Measurements from ENCODE around the gene CREG1.
"Not testable (repeated sequence)": the region's sequence is repeated elsewhere in the genome, so short reads cannot be mapped to it uniquely, and the experiment has no call there.

Gene CREG1

DNA sequence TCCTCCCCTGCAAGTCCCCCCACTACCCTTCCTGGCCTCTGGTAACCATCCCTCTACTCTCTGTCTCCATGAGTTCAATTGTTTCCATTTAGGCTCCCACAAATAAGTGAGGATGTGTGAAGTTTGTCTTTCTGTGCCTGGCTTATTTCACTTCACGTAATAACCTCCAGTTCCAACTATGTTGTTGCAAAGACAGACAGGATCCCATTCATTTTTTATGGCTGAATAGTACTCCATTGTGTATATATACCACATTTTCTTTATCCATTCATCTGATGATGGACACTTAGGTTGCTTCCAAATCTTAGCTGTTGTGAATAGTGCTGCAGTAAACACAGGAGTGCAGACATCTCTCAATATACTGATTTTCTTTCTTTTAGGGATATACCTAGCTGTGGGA lies 1.5 kb upstream of the CREG1 start:
- H3K9me3 Mint-ChIP-seq, H3K36me3 Mint-ChIP-seq, H3K4me3 Mint-ChIP-seq, DNase-seq, H3K27ac Mint-ChIP-seq: not testable (repeated sequence)
- peaks cover 14% of the 10 kb centered on the region for H3K27me3 Mint-ChIP-seq
- H3K4me1 Mint-ChIP-seq, result peaks cover 26% of the 10 kb centered on the region
- CTCF ChIA-PET, result interaction anchor here (0.7 to 3.6 kb wide), 13 partner anchors 8 to 497 kb away, joined by 3 to 26 read pairs (median 4); partner anchors contain the start of gene POU2F1

DNA sequence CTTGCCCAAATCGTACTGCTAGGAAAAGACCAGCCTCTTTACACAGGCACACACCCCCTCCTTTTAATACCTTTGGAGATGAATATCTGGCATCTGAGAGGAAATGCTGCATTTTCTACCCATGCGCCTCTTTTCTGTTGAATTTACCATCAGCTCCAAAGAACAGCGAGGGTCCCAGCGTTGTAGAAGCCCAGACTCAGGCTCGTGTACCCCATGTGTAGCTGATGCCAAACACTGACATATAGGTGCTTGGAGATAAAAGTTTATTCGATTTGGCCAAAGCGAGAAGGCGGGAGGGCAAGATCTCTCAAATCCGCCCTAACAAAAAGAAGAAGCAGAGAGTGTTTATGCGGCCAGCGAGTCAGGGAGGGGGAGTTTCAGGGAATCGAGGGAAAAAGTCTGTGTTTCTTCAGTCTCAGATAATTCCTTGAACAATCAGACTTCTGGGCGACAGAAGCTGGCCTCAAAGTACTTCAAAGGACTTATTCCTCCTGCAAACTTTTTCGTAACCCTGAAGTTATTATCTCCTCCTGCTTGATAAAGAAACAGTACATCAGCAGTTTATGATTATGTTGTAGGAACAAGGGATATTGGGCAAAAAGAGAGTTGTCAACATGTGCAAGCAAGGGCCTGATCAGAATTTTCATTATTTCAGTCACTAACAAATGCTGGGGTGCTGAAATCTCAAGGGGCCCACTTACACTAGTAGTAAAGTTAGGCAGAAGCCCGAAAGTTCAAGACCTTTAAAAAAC lies 642 bp upstream of the CREG1 start:
- Mint-ChIP-seq H3K4me3 (peak overlapping the region; percentile 84), H3K27ac (peak overlapping the region; percentile 83), H3K27me3 (peaks cover 14% of the 10 kb centered on the region), H3K4me1 (peaks cover 26% of the 10 kb centered on the region), H3K36me3 (no peaks in the 10 kb centered on the region), H3K9me3 (no peaks in the 10 kb centered on the region)
- CTCF ChIA-PET, result interaction anchor here (0.8 to 4.9 kb wide), 12 partner anchors 10 to 496 kb away, joined by 3 to 33 read pairs (median 6); no protein-coding TSS in a partner anchor
- peak; percentile 25 for DNase-seq

DNA sequence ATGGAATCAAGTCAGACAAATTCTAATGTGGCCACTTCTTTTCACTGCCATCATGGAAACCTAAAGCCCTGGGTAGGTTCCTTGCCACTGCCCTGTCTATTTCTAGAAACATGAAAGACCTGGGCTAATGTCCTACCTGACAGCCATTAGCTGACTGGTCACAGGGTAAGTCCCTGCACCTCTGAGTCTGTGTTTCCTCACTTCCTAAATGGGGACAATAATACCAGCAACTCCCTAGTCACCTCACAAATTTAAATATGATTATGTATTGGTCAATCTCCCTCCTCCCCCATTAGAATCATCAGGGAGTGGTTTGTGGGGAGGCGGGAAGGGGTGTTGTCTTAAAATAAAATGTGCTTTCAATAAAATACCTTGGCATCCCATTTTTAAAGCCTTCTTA lies 2.2 kb downstream of the CREG1 start:
- Mint-ChIP-seq H3K27ac (no peak overlapping the region), H3K9me3 (no peaks in the 10 kb centered on the region), H3K4me1 (peaks cover 26% of the 10 kb centered on the region), H3K27me3 (peaks cover 5% of the 10 kb centered on the region), H3K36me3 (peaks cover 2% of the 10 kb centered on the region), H3K4me3 (no peak overlapping the region)
- CTCF ChIA-PET, result interaction anchor here (4.9 kb wide), 1 partner anchor 11 kb away, joined by 33 read pairs; no protein-coding TSS in a partner anchor
- no peak for DNase-seq

DNA sequence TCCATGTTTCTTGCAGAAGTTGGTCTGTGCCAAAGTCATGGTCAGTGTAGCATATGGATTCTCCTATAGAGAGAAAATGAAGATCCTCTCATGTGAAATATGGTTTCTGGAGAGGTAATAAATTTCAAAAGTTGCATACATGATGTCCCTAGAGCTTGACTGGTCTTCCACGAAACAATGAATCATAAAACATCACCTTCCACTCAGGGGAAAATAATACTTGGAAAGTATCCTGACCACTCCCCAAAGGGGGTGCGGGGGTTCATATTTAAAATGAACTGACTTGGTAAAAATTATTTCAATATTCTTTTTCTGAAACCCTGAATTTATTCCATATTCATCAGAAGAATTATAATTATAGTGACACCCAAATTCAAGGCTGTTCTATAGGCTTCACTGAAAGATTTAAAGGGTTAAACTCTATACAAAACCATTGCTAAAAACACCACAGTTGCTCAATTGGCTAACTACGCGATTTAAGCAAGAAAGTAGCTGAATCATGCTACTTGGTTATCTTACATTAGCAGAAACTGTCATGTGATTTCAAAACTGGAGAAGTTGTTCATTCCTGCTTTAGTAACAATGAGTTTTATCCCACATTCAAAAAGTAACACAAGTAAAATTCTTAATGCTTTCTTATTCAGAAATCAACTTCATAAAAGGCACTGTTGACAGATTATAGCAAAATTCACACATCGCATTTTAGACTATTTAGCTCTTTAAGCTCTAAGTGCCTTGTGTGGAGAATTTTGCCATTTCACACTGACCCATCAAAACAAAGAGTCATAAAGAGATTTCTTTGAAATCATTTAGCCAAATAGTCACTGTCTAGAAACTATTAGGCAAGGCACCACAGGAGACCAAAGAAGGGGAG lies 5.3 kb downstream of the CREG1 start:
- Mint-ChIP-seq H3K27me3 (no peaks in the 10 kb centered on the region), H3K4me3 (no peak overlapping the region), H3K36me3 (peaks cover 4% of the 10 kb centered on the region), H3K4me1 (peaks cover 21% of the 10 kb centered on the region), H3K27ac (no peak overlapping the region), H3K9me3 (no peaks in the 10 kb centered on the region)
- CTCF ChIA-PET, result interaction anchor here (1.3 to 1.6 kb wide), 3 partner anchors 8 to 88 kb away, joined by 3 to 10 read pairs (median 5); no protein-coding TSS in a partner anchor
- no peak for DNase-seq

DNA sequence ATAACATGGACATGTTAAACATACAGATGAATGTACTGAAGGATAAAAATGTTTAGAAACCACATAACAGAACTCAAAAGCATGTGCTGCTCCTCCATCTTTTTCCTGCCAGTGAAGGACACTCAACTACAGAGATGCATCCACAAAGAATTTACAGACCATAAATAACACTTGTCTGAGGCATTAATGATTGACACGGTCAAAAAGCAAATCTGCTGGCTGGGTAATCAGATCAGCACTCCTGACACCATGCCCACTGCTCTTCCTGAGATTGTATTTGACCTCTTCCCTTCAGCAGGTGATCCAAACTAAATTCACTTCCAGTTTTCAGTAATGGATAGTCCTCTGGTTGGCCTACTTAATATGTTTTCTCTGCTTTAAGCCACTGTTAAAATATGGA lies 6.6 kb downstream of the CREG1 start:
- H3K4me1 Mint-ChIP-seq, result peaks cover 27% of the 10 kb centered on the region
- H3K27me3 Mint-ChIP-seq, result no peaks in the 10 kb centered on the region
- no peak overlapping the region for H3K27ac Mint-ChIP-seq
- no peak for DNase-seq
- H3K4me3 Mint-ChIP-seq, result no peak overlapping the region
- no peaks in the 10 kb centered on the region for H3K9me3 Mint-ChIP-seq
- peaks cover 4% of the 10 kb centered on the region for H3K36me3 Mint-ChIP-seq
- CTCF ChIA-PET, result interaction anchor here (0.6 kb wide), 1 partner anchor 9 kb away, joined by 3 read pairs; no protein-coding TSS in a partner anchor

DNA sequence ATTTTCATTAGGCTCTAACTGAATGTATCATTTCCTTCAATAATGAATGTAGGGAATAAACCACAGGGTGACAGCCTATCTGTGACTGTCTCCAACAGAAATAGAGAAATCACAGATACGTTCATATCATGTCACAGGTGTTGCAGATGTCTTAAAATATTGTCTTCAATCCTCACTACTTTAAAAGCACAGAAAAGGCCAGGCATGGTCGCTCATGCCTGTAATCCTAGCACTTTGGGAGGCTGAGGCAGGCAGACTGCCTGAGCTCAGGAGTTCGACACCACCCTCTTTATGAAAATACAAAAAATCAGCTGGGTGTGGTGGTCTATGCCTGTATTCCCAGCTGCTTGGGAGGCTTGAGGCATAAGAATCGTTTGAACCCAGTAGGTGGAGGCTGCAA lies 8.2 kb downstream of the CREG1 start:
- Mint-ChIP-seq H3K4me3 (no peak overlapping the region), H3K4me1 (peaks cover 38% of the 10 kb centered on the region), H3K36me3 (peaks cover 4% of the 10 kb centered on the region)

DNA sequence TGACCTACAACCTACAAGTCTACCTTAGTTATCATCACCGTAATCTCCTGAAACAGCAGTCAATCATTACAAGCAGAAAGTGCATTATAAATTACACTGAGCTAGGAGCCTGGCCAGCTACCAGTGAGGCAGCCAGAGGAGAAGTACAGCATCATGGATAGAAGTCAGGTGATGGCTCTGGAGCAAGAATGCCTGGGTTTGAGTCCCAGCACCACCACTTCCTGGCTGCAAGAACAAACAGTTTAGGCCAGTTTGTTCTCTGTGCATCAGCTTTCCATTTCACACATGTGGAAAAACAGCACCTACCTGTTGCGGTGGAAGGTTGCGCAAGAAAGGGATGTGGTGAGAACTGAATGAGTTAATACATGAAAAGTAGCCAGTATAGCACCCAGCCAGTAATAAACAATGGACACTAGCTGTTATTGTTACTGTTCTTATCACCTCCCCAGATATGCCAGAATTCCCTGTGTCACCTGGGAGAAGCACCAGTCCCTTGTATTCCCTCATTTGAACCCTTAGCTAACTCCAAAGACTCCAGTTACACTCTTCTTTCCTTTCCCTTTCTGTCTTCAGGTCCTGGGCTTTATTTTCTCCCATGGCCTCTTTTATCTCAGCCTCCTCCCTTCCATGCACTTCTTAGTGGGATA lies 9.0 kb downstream of the CREG1 start:
- no peak overlapping the region for H3K4me3 Mint-ChIP-seq
- H3K9me3 Mint-ChIP-seq, result no peaks in the 10 kb centered on the region
- no peak overlapping the region for H3K27ac Mint-ChIP-seq
- no peak for DNase-seq
- CTCF ChIA-PET, result interaction anchor here (0.7 to 1.4 kb wide), 5 partner anchors 11 to 144 kb away, joined by 3 to 5 read pairs (median 4); no protein-coding TSS in a partner anchor
- H3K27me3 Mint-ChIP-seq, result no peaks in the 10 kb centered on the region
- peaks cover 42% of the 10 kb centered on the region for H3K4me1 Mint-ChIP-seq
- H3K36me3 Mint-ChIP-seq, result peaks cover 4% of the 10 kb centered on the region

More for the DNA sequence above, 8.2 kb downstream of the CREG1 start:
- Mint-ChIP-seq H3K27ac (no peak overlapping the region), H3K27me3 (no peaks in the 10 kb centered on the region), H3K9me3 (no peaks in the 10 kb centered on the region)
- CTCF ChIA-PET, result interaction anchor here (1.1 to 1.4 kb wide), 2 partner anchors 10 to 143 kb away, joined by 4 read pairs; no protein-coding TSS in a partner anchor
- no peak for DNase-seq

DNA sequence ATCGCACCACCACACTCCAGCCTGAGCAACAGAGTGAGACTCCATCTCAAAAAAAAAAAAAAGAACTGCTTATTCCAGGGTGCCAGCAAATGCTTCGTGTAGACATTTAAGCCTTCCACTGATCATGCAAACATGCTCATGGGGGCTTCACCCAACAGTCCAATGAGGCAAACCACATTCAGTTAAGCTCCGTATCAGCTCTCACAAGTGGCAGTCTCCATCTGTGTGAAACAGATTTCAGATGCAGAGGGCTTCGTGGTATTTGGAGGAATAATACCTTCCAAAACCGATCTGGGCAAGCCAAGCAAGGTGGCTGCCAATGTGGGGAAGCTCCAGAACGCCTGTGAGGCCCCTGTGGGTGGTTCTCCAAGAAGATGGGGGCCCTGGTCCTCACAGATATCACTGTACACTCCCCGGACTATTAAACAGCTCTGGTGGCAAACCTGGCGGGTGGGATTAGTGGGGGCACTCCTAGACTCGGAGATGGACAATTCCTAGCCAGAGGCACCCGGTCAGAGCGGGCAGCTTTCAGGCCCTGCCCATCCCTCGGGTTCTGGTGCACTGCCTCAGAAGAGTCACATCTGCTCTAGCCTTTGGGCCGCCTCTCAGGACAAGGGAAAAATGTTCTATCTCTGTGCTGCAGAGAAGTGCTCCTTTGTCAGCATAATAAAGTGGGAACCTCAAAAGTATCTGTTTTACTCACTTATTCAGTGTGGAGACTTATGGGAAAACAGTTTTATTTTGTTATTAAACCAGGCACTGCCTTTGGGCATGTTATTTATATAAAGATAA lies 10.2 kb downstream of the CREG1 start:
- Mint-ChIP-seq H3K9me3 (no peaks in the 10 kb centered on the region), H3K27me3 (no peaks in the 10 kb centered on the region), H3K4me3 (no peak overlapping the region), H3K4me1 (peaks cover 51% of the 10 kb centered on the region), H3K27ac (no peak overlapping the region), H3K36me3 (peaks cover 4% of the 10 kb centered on the region)
- CTCF ChIA-PET, result interaction anchor here (1.0 kb wide), 1 partner anchor 10 kb away, joined by 3 read pairs; no protein-coding TSS in a partner anchor
- no peak for DNase-seq

DNA sequence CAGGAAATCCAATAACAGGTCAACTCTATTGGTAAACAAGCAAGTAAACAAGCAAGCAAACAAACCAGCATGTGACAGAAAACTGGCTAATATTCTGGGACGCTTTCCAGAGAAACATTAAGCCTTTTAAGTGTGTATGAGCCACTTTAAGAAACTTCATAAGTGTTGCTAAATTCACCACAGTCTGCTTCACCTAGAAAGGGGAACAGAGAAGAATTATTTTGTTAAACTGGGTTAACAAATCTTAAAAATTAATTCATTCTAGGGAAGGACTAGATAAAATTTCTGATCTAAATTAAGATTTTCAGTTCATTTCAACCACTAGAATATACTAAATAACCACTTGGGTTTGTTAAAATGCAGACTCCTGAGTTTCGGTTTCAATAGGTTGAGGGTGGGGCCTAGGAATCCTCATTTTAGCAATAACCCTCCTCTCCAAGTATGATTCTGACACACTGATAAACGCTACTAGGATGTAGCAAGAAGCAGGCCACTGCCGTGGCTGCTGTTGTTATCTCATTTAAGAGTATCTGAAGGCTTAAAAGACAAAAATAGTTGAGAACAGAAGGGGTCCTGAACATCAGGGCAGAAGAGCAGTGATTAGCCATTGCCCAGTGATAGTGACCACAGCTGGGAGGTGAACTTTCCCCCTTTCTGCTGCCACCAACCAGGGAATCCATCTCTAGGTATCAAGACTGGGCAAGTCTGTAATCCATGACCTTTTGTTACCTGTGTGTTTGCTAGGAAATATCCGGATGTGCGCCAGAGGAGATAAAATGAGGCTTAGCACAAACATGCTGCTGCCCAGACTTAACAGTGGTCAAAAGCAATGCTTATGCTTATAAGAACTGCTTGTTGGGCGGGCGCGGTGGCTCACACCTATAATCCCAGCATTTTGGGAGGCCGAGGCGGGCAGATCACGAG lies 11.2 kb downstream of the CREG1 start:
- Mint-ChIP-seq H3K4me3 (no peak overlapping the region), H3K27ac (peak overlapping the region; percentile 2), H3K27me3 (no peaks in the 10 kb centered on the region), H3K4me1 (peaks cover 51% of the 10 kb centered on the region), H3K9me3 (no peaks in the 10 kb centered on the region), H3K36me3 (peaks cover 4% of the 10 kb centered on the region)
- CTCF ChIA-PET, result interaction anchor here (0.5 to 3.2 kb wide), 12 partner anchors 9 to 278 kb away, joined by 3 to 33 read pairs (median 4); partner anchors contain the start of gene CREG1
- no peak for DNase-seq

DNA sequence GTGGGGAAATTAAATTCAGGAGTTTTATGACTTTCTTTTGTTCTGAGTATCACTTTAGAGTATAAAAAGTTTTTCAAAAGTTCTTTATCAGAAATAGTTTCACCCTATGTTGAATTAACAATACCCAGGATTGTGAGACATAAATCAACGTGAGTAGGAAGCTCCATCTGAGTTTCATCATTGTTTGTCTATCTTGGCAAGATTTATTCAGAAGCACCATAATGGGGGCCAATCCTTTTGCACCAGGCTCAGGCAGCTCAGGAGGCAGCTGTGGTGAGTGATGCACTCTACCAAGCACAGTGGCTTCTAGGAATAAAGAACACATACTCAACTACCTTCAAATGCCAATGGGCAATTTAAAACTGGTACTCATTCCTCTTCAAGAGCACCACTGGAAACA lies 12.0 kb downstream of the CREG1 start:
- Mint-ChIP-seq H3K27ac (no peak overlapping the region), H3K4me3 (no peak overlapping the region), H3K9me3 (no peaks in the 10 kb centered on the region), H3K4me1 (peaks cover 51% of the 10 kb centered on the region), H3K36me3 (peaks cover 2% of the 10 kb centered on the region), H3K27me3 (peaks cover 4% of the 10 kb centered on the region)
- CTCF ChIA-PET, result interaction anchor here (0.5 to 3.2 kb wide), 16 partner anchors 9 to 279 kb away, joined by 3 to 33 read pairs (median 4); partner anchors contain the start of gene CREG1
- DNase-seq, result no peak

DNA sequence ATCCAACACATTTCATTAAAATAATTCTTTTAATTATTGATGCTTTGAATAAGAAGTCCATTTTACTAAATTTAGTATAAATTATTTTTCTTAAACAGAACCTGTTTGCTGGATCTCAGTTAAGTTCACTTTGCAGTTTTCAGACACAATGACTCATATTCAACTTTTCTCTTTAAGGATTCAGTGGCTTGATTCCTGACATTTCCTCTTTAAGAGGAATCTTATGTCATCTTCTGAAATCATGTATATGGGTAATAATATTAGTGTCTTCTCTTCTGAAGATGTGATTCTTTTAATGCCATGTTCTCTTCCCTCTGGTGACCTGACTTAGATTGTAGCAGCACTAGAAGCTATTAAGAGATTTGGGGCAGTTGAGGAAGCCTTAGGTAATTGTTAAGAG lies 12.6 kb downstream of the CREG1 start:
- DNase-seq, result no peak
- CTCF ChIA-PET, result interaction anchor here (0.6 to 3.2 kb wide), 31 partner anchors 8 to 472 kb away, joined by 3 to 33 read pairs (median 6); partner anchors contain the start of genes CD247 and CREG1
- Mint-ChIP-seq H3K27ac (no peak overlapping the region), H3K4me3 (no peak overlapping the region), H3K36me3 (peaks cover 2% of the 10 kb centered on the region), H3K27me3 (peaks cover 4% of the 10 kb centered on the region), H3K4me1 (peaks cover 51% of the 10 kb centered on the region), H3K9me3 (no peaks in the 10 kb centered on the region)

DNA sequence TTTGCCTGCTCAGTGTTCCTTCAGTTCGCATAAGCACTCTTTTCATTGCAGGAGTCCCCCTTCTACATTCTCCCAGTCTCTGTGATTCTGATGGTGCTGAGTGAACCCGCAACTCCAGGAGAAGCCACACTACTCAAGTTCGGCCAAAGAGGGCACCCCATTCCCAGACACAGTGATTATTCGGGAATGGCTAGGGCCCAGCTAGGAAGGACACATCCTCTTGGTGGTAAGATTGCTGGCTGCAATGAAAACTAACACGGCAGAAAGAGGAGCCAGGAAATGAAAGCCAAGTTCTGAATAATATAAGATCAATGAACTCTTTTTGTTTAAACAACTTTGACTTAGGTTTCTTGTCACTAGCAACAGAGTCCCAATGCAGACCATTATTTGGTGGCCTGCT lies 14.9 kb downstream of the CREG1 start:
- no peak overlapping the region for H3K27ac Mint-ChIP-seq
- CTCF ChIA-PET, result interaction anchor here (0.6 to 1.1 kb wide), 3 partner anchors 9 to 89 kb away, joined by 3 read pairs; no protein-coding TSS in a partner anchor
- no peaks in the 10 kb centered on the region for H3K36me3 Mint-ChIP-seq
- peaks cover 39% of the 10 kb centered on the region for H3K4me1 Mint-ChIP-seq
- H3K27me3 Mint-ChIP-seq, result peaks cover 16% of the 10 kb centered on the region
- DNase-seq, result no peak
- H3K9me3 Mint-ChIP-seq, result no peaks in the 10 kb centered on the region
- no peak overlapping the region for H3K4me3 Mint-ChIP-seq
